ENCODE results near the gene SART3.

DNA sequence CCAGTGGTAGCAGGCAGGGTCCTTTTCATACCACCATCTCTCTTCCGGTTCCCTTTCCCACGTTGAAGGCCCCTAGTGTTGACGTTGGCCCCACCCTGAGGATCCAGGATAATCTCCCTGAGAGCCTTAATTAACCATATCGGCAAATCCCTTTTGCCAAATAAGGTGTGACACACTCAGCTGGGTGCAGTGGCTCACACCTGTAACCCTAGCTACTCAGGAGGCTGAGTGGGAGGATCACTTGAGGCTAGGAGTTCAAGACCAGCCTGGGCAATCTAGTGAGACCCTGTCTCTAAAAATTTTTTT, 39.7 kb upstream of the SART3 start:
- TF ChIP-seq, protein P1, sequence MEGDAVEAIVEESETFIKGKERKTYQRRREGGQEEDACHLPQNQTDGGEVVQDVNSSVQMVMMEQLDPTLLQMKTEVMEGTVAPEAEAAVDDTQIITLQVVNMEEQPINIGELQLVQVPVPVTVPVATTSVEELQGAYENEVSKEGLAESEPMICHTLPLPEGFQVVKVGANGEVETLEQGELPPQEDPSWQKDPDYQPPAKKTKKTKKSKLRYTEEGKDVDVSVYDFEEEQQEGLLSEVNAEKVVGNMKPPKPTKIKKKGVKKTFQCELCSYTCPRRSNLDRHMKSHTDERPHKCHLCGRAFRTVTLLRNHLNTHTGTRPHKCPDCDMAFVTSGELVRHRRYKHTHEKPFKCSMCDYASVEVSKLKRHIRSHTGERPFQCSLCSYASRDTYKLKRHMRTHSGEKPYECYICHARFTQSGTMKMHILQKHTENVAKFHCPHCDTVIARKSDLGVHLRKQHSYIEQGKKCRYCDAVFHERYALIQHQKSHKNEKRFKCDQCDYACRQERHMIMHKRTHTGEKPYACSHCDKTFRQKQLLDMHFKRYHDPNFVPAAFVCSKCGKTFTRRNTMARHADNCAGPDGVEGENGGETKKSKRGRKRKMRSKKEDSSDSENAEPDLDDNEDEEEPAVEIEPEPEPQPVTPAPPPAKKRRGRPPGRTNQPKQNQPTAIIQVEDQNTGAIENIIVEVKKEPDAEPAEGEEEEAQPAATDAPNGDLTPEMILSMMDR (IDR thresholded peaks at IDR 0.05) = no peak
- TF ChIP-seq POLR2A (IDR thresholded peaks at IDR 0.05) (no peak), POLR2AphosphoS5 (IDR thresholded peaks at IDR 0.05) (no peak)
